GM06990 (cell line): ENCODE measurements around the gene CAMTA1.

Experiments
- DNase-seq: peaks from one replicate; pipeline ENCODE4 v3.0.0-alpha.2; 2011; ENCODE audit not compliant: insufficient read length; ENCODE audit errors: extremely low read depth
- H3K27me3 ChIP-seq: replicated peaks from 2 replicates; pipeline ENCODE4 v1.6.0; 2011; ENCODE audit warnings: low read length; ENCODE audit not compliant: control insufficient read depth, insufficient read depth
- H3K36me3 ChIP-seq: 2 replicates; pipeline ENCODE4 v1.5.1; 2011; ENCODE audit warnings: low read length; ENCODE audit not compliant: control insufficient read depth, insufficient read depth
- H3K4me3 ChIP-seq: replicated peaks from 2 replicates; pipeline ENCODE4 v1.5.1; 2011; ENCODE audit warnings: low read depth, mild to moderate bottlenecking, control low read depth, low read length
- CTCF ChIP-seq: IDR thresholded peaks from 2 replicates; pipeline ENCODE4 v1.5.1; 2011; ENCODE audit warnings: low read length, control low read depth, mild to moderate bottlenecking, inconsistent platforms; ENCODE audit not compliant: insufficient read depth, poor library complexity, severe bottlenecking

The CAMTA1 gene

DNA sequence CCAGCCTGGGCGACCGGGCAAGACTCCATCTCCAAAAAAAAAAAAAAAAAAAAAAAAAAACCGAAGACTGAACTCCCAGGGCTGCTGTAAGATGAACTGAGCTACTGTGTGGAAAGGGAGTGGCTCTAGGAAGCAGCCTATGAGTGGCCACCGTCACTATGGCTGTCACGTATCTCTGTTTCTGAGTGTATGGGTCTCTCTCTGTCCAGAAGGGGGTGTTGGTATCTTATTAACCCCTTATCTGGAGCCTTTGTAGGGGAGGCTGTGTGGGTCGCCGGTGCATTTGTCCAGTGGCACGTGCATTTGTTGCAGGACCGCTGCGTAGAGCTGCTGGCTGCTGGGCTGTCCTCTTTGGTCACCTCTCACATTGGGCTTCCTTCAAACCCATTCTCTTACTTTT, 326.6 kb downstream of the CAMTA1 start:
- DNase-seq = no peak
- TF ChIP-seq CTCF = no peak
- H3K36me3 ChIP-seq = no peaks in the 10 kb centered on the region
- no peaks in the 10 kb centered on the region; the same call in 1 of the 2 replicates for H3K27me3 ChIP-seq
- no peak overlapping the region for H3K4me3 ChIP-seq

GRCh38 chr1:7113136-7113535, 327.9 kb downstream of the CAMTA1 start:
- Histone ChIP-seq H3K4me3 (no peak overlapping the region), H3K36me3 (no peaks in the 10 kb centered on the region), H3K27me3 (no peaks in the 10 kb centered on the region; the same call in 1 of the 2 replicates)
- DNase-seq = no peak
- TF ChIP-seq CTCF = no peak

GRCh38 chr1:7113822-7114221, 328.6 kb downstream of the CAMTA1 start:
- H3K4me3 ChIP-seq = no peak overlapping the region

GRCh38 chr1:7116001-7116400, 330.7 kb downstream of the CAMTA1 start:
- DNase-seq = no peak
- no peaks in the 10 kb centered on the region for H3K36me3 ChIP-seq
- no peak for TF ChIP-seq CTCF
- H3K27me3 ChIP-seq = no peaks in the 10 kb centered on the region; the same call in 1 of the 2 replicates
- H3K4me3 ChIP-seq = no peak overlapping the region

More at GRCh38 chr1:7113822-7114221, 328.6 kb downstream of the CAMTA1 start:
- no peak for DNase-seq
- Histone ChIP-seq H3K36me3 (no peaks in the 10 kb centered on the region), H3K27me3 (no peaks in the 10 kb centered on the region; the same call in 1 of the 2 replicates)
- no peak for TF ChIP-seq CTCF

GRCh38 chr1:7117399-7118281, 332.4 kb downstream of the CAMTA1 start:
- Histone ChIP-seq H3K4me3 (no peak overlapping the region), H3K27me3 (no peaks in the 10 kb centered on the region; the same call in 1 of the 2 replicates)
- DNase-seq = no peak

More at GRCh38 chr1:7117399-7118281, 332.4 kb downstream of the CAMTA1 start:
- no peaks in the 10 kb centered on the region for H3K36me3 ChIP-seq
- no peak for TF ChIP-seq CTCF
